ENCODE measurements around the gene ITPR2.
A peak's percentile ranks its signal among the peaks of the same experiment; 100 is the strongest.

The ITPR2 gene

DNA sequence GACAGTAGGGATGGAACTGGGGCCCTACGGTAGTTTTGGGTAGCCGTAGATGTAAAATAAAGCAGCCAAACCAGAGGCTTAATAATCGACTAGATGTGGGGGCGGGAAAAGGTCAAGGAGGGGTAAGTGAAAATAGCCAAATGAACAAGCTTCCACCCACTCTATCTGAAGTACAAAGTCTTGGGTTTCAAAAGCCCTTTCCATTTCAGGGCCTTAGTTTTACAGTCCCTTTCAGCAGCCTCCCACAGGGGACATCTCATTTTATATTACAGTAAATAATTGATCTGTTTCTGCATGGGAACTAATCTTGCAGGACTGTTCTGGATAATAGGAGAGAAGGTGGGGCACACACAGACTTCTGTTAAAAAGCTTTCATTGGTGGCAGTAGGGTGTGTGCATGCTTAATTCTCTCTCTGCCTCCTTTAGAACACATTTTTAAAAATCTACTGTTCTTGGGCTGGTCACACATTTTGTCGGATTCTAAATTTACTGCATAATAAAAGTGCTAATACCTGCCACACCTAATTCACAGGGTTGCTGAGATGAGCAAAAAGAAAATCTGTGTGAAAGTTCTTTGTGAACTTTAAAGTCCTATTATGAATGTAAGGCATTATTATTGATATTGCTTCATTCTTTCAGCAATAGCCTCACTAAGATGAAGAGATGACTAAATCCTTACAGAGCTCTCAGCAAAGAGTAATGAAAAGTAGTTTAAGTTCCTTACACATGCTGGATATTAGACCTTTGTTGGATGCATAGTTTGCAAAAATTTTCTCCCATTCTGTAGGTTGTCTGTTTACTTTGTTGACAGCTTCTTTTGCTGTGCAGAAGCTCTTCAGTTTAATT lies 104.6 kb downstream of the ITPR2 start:
- DNase-seq: no peak

DNA sequence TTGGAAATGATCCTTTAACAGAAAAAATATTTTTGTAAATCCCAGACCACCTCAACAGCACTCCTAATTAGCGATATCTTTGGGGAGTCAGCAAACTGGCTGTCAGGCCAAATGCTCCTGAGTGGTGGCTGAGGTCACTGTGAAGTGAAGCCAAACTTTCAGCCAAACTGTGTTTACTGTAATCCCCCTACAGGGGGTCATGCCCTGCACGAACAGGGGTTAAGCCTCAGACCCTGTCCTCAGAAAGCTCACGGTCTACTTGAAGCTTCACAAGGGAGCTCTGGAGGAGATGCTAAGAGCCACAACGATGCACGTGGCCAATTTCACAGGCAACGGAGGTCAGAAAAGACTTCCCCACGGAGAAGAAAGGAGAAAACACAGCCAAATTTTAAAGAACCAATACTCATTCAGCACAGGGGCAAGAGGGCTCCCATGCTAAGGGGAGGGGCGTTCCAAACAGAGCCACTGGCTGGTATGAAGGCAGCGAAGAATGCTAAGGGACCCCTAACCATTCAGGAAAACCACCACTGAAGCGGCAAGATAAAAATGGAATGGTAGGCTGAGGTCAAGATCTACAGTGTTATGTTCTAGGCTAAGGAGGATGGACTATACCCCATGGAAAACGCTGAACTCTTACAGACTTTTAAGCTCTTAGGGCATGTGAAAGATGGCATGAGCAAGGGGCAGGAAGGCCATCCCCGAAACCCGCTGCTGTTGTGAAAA lies 105.4 kb downstream of the ITPR2 start:
- DNase-seq: no peak

DNA sequence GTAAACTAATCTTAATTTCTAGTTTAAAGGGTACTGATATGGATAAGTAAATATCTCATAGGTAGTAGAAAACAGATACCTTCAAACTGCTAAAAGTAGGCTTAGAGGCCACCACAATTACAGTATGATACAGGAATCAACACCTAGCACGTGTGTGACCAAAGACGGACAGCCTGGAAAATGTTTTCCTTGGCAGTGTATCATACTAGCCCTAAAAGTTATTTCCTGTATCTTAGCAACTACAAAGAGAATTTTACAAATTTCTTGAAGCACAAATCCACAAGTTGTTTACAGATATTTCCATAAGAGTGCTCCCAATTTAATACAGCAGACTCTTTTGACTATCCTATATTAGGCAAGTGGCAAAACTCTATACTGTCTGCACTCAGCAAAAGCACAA lies 106.0 kb downstream of the ITPR2 start:
- no peak for DNase-seq

DNA sequence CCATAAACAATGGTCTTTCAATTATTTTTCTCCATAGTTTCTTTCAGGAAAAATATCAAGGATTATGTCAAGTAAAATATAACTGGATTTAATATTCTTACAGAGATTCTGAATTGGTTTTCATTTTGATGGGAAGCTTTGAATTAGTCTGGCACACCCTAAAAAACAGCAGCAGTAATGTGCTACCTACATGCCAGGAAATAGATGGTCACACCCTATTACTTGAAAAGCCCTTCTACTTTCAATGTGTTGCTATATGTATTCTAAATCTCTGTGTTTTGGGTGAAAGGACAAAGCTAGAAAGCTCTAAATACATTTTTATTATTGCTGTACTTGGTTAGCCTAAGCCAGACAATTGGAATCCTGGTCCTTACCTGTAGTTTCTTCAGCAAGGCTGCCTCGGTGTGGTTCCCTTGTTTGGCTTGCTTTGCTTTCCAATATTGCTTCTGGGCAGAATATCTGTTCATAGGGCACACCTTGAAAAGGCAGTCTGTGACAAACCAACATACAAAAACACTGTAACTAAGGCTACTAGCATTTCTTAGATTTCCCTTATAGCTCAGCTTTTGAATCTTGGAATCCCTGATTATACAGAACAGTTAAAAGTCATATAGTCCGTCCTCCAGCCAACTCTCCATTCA lies 107.6 kb downstream of the ITPR2 start:
- DNase-seq: no peak

DNA sequence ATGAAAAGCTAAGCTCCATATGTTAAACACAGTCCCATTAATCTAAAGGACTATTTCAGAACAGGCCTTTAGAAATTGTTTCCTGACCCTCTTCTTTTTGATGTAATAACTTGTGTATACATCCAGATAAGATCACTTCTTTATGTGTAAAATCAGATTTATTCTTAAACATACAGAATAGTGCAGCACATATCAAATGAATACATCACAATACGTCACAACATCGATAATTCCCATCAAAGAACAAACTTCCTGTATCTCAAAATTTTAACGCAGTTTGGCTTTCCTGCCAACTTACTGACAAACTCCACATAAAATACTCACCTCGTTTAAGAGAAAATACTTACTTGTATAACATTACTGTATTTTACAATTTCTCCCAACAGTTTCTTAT lies 108.7 kb downstream of the ITPR2 start:
- no peak for DNase-seq

DNA sequence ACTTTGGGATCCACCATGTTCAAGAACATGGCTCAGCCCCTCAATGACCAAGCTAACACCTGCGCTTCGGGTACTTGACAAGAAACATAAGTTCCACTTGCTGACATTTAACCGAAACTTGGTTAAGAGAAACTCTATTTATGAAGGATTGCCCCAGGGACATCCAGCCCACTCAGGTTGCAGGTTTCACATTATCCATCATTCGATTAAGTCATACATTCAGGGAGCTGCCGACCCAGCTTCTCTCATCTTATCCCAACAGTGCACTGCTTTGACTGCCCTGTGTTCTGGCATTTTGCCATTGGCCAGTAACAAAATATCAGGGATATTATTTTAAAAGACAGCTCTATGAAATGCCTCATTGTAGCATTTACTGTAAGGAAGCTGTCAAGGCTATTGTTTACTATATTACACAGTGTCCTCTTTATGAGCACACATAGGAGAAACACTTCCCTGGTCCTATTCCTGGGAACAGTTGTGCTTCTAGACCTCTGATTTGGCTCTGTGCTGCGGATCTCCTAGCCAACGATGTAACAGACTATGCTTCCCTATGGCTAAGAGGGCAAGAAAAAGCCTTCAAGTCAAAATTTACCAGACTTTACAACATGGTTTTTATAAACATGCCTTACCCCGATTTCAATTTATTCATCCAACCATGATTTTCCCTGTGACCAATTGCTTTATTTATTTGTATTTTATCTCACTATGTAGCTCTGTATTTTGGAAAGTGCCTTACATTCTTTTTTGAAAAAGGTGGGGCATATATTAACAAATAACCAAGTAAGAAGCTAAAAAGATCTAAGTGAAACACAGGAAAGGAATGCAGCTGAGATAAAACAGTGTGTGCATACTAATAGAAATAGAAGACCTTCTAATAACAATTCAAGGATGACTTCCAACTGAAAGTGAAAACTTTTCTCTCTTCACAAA lies 109.3 kb downstream of the ITPR2 start:
- DNase-seq: peak; percentile 44

DNA sequence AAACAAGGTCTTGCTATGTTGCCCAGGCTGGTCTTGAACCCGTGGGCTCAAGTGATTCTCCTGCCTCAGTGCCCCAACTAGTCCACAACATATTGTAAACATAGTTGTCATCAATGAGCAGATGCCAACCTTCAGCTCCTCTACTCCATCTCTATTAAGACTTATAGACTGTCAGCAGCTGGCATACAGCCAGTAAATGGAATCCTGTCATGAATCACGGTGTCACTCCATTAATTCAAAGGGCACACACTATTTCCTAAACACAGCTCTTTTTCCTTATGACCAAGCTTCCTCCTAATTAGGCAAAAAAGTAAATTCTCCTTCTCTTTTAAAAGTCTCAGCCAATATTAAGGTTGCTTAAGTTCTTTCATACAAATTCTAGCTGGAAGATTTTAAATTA lies 111.2 kb downstream of the ITPR2 start:
- peak; percentile 24 for DNase-seq

DNA sequence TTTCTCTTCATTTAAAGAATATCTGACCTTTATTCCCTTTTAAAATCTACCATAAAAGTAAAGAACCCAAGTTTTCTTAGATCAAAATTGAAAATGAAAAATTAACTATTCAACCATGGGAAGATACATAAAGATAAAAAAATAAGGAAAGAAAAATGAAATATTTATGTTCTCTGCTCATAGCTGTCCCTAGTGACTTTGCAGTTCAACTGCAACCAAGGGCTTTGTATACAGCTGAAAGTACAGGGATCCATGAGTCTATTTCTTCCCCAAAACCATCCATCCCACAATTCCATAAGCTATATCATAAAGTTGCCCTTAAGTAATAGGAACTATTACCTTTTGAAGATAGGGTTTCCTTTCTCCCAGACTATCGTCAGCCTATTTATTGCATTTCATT lies 113.1 kb downstream of the ITPR2 start:
- peak; percentile 7 for DNase-seq

DNA sequence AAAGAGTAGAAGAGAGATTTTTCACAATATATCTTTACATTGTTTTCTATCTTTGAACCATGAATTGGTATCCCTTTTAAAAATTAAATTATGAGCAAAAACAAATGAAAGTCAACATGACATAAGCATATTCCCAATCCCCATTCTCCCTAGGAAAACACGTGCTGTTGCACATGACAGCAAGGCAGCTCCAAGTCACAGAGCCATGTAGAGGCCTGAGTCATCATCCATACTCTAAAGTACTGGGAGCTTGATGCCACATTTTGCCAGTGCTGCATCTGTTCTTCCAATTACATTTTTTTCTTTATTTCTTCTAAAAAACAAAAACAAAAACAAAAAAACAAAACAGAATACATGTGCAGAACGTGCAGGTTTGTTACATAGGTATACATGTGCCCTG lies 115.2 kb downstream of the ITPR2 start:
- no peak for DNase-seq

DNA sequence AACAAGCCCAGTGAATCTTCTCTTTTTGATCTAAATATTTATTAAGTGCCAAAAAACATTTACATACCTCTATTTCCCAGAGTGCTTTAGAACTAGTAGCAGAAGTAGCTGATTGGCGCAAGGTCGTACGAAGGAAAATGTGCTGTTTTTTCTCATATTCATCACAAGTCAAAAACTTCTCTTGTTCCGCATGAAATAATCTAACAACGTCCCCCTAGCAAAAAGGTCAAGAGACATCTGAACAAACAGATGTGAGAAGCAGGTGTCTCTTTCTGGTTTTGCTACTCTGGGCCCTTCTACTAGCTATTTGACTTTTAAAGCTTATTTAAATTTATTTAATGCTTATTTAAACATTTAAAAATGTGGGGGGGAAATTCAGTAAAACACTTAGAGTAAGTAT lies 117.8 kb downstream of the ITPR2 start:
- no peak for DNase-seq

DNA sequence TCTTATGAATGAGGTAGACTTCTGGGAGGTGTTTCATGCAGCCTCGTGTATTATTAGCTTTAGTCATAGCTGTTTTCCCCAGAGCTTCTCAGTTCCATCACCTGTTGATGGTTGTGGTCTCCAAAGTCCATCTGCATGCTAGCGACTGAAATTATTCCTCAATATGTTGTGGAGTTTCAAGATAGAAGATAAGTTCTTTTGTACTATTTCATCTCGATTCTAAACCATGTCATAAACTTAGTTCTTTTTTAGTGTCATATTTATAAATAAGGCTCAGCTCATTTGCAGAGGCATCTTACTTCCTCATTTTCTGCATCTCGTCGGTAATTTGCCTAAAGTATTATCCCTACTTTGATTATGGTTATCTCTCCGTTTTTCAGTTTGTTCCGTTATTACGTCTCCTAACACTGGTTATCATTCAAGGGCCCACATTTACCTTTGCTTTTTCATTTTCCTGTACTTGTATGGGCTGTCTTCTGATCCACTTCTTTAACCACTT lies 119.1 kb downstream of the ITPR2 start:
- DNase-seq: no peak

DNA sequence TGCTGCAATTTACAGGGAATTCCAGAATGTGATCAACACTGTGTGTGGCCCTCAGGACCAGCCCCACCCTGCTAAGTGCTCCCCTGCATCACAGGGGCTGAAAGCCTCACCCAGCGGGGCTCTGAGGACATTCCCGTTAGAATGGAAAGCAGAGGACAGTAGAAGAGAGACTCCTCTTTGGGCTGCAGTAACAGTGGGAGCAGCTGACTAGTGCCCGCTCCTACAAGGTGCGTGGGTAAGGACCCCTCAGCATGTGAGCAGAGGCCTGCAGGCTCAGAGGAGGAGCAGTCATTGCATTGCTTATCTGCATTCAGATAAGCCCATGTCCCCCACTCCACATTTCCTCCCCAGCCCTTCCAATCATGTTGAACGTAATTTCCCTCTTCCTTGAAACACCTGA lies 120.1 kb downstream of the ITPR2 start:
- no peak for DNase-seq

DNA sequence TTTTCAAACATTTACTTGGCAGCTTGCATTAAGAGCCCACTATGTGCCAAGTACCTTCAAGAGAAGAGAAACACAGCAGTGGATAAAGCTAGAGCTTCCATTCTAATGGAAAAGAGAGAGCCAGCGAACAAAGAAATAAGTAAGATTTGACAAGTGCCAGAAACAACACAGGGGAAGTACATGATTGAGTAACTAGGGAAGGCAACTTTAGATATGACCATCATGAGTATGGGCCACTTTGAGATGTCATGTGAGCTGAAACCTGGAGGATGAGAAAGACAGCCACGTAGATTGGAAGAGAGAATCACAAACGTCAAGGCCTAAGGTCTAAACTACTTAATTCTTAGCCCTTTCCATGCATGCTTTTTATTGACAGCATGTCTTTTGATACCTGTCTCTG lies 121.4 kb downstream of the ITPR2 start:
- DNase-seq: no peak

DNA sequence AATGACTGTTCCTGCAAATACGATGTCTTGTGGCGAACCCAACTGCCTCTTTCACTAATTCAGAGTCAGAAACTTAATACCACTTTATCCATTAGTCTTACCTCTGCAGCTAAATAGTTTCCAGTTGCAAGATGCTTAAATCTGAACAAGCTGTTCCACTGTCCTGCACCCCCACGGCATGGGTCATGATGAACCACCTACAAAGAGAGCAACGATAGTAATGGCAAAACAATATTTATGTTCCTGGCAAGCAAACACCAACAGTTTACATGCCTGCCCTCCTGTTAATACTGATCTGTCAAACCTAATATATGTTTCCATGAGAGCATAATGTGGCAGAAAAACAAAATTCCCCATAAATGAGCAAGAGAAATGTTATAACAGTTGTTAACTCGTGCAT lies 121.9 kb downstream of the ITPR2 start:
- no peak for DNase-seq

DNA sequence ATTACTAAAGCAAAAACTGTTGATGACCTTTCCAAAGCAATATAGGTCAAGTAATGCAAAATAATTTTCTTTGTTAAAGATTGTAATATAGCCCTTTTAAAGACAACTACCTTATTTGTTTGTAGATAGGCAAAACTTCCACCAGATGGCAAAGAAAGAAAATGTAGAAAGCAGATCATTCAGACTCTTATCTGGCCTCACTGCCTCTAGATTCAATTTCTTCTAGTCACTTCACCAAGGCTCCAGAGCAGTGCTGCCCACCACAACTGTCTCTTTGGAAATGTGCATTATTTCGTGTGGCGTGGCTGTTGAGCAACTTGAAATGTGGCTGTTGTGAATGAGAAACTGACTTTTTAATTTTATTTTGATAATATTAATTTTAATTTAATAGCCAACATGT lies 127.1 kb downstream of the ITPR2 start:
- DNase-seq: no peak

DNA sequence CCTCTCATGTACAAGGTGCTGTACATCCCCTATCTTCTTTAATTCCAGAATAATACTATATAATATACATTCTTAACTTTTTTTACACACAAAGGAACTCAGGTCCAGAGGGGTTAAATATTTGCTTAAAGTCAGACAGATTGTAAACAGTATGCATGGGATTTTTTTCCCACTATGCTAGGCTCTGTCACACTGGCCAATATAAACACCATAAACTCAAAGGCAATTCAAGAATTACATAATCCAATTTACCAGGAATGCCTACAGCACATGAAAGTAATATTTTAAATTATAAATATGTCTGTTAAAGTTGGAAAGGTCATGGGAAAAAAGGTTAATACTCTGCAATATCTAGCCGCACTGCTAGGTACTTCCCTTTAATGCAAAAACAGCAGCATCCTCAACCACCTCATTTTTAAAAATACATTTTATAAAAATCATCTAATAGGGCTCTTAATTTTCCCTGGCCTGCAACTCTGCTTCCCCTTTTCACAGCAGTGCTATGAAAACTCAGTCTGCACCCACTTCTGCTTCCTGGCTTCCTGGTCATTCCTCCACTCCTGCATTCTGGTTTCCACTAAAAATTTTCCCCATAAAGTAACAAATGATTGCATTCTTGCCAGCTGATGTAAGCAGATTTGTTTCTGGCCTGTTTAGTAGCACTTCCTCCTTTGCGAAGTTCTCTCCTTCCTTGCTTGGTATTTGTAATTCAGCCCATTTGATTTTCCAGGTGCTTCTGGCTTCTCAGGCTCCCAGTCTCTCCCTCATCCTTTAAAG lies 128.1 kb downstream of the ITPR2 start:
- DNase-seq: peak; percentile 23

DNA sequence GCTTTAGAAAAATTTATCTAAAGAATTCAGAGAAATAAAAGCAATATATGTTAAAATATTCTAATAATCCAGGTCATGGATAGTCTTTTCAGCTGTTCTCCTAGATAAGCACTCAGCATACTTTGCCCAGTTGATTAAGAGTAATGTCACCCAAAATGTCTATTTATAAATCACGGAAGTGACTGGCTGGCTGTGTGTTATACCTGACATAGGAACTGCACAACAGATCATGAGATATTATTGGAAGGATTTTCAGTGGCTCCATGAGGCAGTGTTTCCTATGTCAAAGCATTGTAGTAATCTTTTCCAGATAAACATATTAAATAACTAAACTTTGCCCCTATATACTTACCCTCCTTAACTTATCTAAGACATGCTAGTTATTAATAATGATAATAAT lies 128.8 kb downstream of the ITPR2 start:
- DNase-seq: no peak

DNA sequence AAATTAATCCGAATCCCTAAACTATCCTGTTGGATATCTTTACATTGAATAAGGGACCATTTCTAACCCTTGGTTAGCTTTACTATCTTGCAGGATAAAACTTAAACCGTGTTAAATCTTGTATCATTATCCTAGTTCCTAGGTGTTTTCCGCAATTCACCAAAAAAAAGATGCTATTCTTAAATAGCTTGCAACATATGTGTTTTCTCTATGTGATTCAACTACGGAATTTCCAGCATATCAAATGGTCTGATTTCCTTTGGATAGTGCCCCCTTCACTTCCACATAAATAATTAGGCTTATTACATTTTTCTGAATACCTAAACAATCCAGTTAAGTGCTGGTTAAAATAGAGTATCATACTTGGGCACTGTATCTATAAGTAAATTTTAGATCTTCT lies 130.3 kb downstream of the ITPR2 start:
- no peak for DNase-seq

DNA sequence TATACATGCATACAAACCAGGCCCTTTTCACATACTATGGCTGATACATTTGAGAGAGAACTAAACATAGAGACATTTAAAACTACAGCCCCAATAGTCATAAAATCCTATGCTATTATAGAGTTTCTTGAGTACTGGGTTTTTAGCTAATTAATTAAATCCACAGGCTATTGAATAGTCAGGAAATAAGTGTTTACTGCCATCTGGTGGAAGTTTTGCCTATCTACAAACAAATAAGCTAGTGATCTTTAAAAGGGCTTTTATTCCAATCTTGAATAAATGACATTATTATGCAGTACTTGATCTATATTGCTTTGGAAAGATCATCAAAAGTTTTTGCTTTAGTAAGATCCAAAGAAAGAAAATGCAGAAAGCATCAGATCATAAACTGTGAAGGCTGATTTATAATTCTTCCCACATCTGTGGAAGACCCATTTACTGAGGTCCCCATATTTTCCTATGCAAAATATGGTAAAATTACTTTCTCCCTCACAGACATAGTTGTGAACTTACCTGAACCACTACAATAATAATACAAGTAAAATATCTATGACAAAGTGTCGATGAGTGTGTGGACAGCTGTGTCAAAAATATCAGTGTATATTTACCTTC lies 131.3 kb downstream of the ITPR2 start:
- DNase-seq: peak; percentile 68

DNA sequence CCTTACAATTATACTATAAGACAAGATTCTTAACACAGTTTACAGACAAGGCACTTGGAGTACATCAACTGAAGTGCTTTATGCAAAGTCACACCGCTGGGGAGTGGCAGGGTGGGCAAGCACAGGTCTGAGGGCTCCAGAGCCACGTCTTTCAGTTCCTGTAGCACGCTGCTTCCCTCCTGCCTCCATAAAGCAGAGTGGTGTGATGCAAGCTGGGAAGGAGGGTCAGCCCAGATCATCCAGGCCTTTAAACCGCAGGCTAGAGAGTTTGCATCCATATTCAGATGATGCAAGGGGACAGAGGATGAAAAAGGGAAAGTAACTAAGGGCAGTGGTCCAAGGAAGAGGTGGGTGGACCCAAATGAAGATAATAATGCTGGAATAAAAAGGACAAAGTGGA lies 132.6 kb downstream of the ITPR2 start:
- DNase-seq: no peak

DNA sequence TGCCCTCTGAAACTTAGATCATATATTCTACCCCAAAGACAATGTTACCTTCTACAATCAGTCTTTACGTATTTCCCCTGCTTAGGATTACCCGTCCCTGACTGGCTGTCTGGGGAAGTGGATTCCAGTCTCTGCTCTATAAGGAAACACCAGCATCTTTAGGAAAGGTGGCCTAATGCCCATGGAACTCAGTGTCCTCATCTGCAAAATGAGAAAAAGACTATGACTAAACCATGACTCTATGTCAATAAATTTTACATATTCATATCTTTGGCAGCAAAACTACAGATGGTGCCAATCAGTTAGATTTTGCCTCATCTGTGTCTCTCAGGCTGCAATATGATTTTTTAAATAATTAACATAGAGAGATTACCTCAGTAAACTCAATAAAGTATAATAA lies 133.8 kb downstream of the ITPR2 start:
- peak; percentile 84 for DNase-seq

Data from HCEC 1CT (cell line).